Mesenteric fat pad (tissue), 1 donor: Measurements from ENCODE around the gene KRT75. TPM values are rescaled to one million over a fixed set of nuclear protein-coding genes. Genes with fewer than 3 reads are reported as not detected.
"Not testable (repeated sequence)": the region's sequence is repeated elsewhere in the genome, so short reads cannot be mapped to it uniquely, and the experiment has no call there.

Source experiments
- DNase-seq: peaks from one replicate; pipeline ENCODE4 v3.0.0-alpha.2; 2020; ENCODE audit warnings: low spot score
- long read RNA-seq: library from polyadenylated mRNA; unstranded; transcript quantifications from one replicate; pipeline ENCODE4 v2.0.0, GENCODE V29; 2020
- total RNA-seq: library from RNA; stranded (reverse); fragmentation: NEBNext Ultra II Directional; extraction: Animal tissue kit (Norgen Biotek cat#: 25700); gene quantifications from one replicate; pipeline ENCODE4 v1.2.1, GENCODE V29; 2021
- donor health status: DM: yes; HTN: yes; CAD: no.

Gene KRT75
- total RNA-seq: not detected
- long read RNA-seq: 0 reads

DNA sequence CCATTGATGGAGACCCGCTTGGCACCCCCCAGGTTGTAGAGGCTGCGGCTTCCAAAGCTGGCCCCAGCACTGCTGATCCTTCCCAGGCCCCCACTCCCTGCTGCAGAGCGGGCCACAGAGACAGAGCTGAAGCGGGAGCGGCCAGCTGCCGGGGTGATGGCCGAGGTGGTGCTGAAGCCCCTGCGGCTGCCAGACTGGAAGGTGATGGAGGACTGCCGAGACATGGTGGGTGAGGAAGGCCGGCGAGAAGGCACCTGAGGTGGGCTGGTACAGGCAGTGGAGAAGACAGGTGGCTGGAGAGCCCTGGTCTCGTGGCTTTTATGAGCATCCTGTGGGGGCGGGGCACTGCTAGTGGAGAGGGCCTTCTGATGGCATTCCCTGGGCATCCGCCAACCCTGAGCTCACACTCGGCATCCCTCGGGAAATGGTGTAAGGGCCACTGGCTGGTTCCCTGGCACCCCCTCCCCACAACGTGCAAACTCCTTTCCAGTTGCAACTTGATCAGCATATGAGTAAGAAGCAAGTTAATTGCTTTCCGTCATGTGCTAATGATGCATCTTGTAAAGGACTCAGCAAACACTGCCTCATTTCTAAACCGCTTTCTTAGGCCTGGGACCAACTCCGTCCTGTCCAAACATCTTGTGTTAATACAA lies at the start of gene KRT75:
Gene KRT75 (minus strand): TSS at position 291 of the 653 bp plus-strand sequence. CDS start 67 bp downstream, at position 224.
- DNase-seq: no peak

GRCh38 chr12:52480073-52480472 lies 45.9 kb upstream of the KRT75 start:
- DNase-seq: no peak

DNA sequence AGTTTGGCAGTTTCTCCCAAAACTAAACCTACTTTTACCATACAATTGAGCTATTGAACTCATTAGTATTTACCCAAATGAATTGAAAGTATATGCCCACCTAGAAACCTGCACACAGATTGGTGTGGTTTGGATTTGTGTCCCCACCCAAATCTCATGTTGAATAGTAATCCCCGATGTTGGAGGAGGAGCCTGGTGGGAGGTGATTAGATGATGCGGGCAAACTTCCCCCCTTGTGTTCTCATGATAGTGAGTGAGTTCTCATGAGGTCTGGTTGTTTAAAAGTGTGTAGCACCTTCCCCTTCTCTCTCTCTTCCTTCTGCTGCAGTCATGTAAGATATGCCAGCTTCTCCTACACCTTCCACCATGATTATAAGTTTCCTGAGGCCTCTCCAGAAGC lies 43.5 kb upstream of the KRT75 start:
- DNase-seq: no peak

- DNase-seq: no peak
These were observed 40.0 kb upstream of the KRT75 start for GRCh38 chr12:52474212-52474611.

DNA sequence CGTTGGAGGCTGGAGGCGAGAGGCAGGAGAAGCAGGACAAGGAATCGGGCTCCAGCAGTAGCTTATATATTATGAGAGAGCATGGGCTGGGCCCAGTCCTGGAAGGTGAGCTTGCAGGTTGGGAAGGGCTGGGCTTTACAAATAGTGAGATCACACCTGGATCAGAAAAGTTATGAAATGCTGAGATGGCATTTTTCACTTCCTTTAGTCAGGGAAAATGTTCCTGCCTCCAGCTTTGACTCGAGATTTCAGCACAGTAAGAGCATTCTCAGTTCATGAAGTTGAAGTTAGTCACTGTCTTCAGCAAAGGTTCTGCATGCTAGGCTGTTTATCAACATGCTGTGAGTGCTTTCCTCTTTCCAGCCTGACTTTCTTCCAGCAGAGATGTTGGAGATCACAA lies 39.6 kb upstream of the KRT75 start, which contains the start of gene KRT6C:
Gene KRT6C (minus strand): TSS at position 38 of the 400 bp plus-strand sequence. CDS start 68 bp downstream, outside the sequence.
- DNase-seq: no peak

GRCh38 chr12:52469853-52470252 lies 35.7 kb upstream of the KRT75 start:
- DNase-seq: no peak

DNA sequence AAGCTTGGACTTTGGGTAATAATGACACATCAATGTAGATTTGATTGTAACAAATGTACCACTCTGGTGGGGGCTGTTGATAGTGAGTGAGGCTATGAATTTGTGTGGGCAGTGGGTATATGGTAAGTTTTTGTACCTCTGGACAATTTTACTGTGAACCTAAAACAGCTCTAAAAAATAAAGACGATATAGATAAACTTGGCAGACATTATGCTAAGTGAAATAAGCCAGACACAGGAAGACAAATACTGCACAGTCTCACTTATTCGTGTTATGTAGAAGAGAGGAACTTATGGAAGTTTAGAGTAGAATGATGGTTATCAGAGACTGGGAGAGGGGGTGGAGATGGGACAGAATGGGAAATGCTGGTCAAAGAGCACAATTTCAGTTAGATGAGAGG lies 30.7 kb upstream of the KRT75 start:
- no peak for DNase-seq

DNA sequence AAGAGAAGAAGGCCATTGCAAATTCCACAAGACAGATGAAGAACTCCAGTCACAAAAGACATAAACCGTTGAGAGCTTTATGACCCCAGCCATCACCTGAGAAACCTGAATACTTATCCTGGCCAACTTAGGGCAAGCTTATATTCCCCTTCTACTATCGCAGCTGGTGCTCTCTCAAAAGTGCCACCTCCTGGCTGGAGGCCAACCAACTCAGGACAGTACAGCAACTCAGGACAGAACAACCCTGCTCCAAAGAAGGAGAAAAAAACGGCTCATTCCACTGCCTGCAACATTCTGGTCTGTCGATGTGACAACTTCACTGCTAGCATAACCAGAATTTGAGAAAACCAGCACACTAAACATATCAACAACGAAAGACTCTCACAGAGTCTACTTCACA lies 27.5 kb upstream of the KRT75 start:
- no peak for DNase-seq

DNA sequence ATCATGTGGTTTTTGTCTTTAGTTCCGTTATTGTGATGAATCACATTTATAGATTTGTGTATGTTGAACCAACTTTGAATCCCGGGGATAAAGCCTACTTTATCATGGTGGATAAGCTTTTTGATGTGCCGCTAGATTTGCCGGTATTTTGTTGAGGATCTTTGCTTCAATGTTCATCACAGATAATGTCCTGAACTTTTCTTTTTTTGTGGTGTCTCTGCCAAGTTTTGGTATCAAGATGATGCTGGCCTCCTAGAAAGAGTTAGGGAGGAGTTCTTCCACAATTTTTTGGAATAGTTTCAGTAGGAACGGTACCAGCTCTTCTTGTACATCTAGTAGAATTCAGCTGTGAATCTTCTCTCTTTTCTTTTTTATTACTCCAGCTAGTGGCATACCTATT lies 24.7 kb upstream of the KRT75 start:
- no peak for DNase-seq

GRCh38 chr12:52455821-52456220 lies 21.6 kb upstream of the KRT75 start:
- no peak for DNase-seq

DNA sequence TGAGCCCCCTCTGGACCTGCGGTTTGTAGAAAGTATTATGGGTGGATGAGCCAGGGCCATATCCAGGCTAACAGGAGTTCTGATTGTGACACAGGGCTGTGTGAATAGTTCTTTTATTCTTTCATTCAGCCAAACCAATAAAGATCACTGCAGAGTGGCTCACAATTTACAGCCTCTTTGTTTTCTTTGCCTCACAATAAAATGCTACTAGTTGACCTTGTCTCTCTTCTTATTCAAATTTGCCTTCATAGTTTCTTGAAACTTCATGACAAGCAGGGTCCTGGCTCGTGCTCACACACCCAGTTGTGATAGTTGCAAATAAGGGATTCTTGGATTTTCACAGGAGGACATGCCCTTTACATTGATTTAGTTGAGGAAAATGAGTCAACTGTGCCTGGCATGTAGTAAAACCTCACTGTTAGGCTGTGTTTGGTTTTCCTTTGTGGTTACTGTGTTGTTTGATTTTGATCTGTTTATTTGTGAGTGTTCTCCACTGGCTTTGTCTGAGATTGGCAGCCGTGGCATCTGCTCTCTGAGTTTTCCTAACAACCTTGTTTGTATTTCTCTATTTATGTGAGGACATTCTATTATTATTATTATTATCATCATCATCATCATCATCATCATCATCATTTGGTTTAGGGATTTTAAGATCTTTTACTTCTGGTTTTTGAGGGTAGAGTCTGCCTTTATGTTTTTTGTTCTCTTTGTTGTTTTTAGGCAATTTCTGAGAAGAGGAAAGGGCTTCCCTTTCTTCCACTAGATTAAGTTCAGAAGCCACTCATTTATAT lies 20.4 kb upstream of the KRT75 start:
- DNase-seq: no peak

DNA sequence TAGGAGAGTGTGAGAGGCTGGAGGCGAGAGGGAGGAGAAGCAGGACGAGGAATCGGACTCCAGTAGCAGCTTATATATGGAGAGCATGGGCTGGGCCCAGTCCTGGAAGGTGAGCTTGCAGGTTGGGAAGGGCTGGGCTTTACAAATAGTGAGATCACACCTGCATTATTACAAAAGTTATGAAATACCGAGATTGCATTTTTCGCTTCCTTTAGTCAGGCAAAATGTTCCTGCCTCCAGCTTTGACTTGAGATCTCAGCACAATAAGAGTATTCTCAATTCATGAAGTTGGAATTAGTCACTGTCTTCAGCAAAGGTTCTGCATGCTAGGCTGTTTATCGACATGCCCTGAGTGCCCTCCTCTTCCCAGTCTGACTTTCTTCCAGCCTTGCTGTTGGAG lies 17.9 kb upstream of the KRT75 start, which contains the start of gene KRT6B:
Gene KRT6B (minus strand): TSS at position 46 of the 400 bp plus-strand sequence. CDS start 68 bp downstream, outside the sequence.
- no peak for DNase-seq

GRCh38 chr12:52448228-52448627 lies 14.1 kb upstream of the KRT75 start:
- DNase-seq: no peak

GRCh38 chr12:52447196-52447595 lies 13.0 kb upstream of the KRT75 start:
- not testable (repeated sequence) for DNase-seq

GRCh38 chr12:52446367-52447045 lies 12.3 kb upstream of the KRT75 start:
- DNase-seq: no peak

GRCh38 chr12:52445876-52446275 lies 11.7 kb upstream of the KRT75 start:
- no peak for DNase-seq

DNA sequence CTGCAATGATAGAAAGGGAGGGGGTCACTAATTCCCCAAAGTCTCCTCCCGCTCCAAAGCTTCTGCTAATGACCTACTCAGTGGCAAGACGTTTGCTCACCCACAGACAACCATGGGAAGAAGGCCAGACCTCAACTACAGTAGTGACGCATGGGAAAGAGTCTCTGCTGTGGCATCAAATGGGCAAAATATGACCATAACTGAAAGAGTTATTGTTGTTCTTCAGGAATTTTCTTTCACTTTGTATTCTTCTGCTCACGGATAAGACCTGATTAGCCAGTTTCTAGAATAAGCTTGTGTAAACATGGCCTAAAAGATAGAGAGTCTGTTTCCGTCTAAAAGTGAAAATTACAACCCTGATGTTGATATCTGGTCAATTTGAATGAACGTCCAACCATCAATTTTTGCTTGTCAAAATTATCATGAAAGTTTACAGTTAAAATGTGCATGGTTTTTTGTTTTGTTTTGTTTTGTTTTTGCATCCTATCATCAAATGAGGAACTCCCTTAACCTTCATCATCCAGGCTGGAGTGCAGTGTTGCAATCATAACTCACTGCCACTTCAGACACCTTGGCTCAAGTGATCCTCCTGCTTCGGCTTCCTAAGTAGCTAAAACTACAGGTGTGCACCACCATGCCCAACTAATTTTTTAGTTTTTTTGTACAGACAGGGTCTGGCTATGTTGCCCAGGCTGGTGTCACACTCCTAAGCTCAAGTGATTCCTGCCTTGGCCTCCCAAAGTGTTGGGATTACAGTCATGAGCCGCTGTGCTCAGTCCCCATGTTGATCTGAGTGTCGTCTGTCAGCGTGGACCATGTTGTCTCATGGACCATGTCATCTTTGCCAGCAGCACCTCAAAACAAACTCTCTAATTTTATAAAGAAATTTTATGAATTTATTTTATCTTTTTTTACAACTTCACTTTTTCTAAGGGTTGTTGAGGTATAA lies 10.8 kb upstream of the KRT75 start:
- DNase-seq: no peak

- no peak for DNase-seq
These were observed 9.8 kb upstream of the KRT75 start for GRCh38 chr12:52443966-52444365.

- no peak for DNase-seq
These were observed 8.5 kb upstream of the KRT75 start for GRCh38 chr12:52442600-52443061.

GRCh38 chr12:52441320-52441911 lies 7.2 kb upstream of the KRT75 start:
- no peak for DNase-seq
